Stimulated activated CD4-positive, alpha-beta T cell treated with anti-CD3 and anti-CD28 coated beads, Interleukin-15, amount 100 ng/mL, for 1 hour (primary cell): ENCODE results near the gene ENSA.
"Not testable (repeated sequence)": the region's sequence is repeated elsewhere in the genome, so short reads cannot be mapped to it uniquely, and the experiment has no call there.

Experiments used
- DNase-seq, 2 donors: peaks; one replicate each; pipeline ENCODE4 v3.0.0-alpha.2; 2020; ENCODE audit warnings: low read depth in 1 of 2, low spot score in 1 of 2

ENSA gene

DNA sequence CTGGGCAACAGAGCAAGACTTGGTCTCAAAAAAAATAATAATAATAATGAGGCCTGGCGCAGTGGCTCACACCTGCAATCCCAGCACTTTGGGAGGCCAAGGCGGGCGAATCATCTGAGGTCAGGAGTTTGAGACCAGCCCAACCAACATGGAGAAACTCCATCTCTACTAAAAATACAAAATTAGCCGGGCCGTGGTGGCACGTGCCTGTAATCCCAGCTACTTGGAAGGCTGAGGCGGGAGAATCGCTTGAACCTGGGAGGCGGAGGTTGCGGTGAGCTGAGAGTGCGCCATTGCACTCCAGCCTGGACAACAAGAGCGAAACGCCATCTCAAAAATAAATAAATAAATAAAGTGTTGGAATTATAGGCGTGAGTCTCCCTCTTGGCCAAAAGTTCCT, 47.5 kb downstream of the ENSA start:
- DNase-seq, result not testable (repeated sequence)

- not testable (repeated sequence) for DNase-seq
These were observed 48.0 kb downstream of the ENSA start for GRCh38 chr1:150581437-150581836.

DNA sequence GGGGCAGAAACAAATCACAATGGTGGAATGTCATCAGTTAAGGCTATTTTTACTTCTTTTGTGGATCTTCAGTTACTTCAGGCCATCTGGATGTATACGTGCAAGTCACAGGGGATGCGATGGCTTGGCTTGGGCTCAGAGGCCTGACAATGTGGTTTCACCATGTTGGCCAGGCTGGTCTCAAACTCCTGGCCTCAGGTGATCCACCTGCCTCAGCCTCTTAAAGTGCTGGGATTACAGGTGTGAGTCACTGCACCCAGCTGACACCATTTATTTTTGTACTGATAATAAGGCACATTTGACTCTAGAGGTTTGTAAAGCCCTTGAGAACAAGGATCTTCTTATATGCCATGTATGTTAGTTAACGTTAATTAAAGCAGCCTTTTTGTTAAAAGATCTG, 48.4 kb downstream of the ENSA start:
- not testable (repeated sequence) for DNase-seq

DNA sequence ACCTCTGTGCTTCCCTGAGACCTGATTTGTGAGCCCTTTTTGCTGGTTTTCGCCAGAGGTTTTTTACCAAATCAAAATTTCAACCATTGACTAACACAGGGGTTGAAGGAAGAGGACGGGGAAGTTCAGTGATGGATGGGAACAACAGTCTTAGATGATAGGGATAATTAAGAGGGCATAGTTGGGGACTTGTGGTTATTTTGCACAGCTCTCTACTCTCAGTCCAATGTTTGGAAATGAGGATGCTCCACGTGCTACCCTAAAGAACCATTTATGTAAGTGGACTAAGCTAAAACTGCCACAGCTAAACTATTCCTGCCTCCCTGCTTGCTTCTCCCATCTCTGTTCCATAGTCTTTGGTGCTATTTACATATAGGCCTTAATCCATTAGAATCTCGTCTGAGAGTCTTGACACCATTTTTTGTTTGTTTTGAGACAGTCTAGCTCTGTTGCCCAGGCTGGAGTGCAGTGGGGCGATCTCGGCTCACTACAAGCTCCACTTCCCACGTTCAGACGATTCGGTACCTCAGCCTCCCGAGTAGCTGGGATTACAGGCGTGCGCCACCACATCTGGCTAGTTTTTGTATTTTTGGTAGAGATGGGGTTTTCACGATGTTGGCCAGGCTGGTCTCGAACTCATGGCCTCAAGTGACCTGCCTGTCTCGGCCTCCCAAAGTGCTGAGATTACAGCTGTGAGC, 49.3 kb downstream of the ENSA start:
- DNase-seq, result no peak

DNA sequence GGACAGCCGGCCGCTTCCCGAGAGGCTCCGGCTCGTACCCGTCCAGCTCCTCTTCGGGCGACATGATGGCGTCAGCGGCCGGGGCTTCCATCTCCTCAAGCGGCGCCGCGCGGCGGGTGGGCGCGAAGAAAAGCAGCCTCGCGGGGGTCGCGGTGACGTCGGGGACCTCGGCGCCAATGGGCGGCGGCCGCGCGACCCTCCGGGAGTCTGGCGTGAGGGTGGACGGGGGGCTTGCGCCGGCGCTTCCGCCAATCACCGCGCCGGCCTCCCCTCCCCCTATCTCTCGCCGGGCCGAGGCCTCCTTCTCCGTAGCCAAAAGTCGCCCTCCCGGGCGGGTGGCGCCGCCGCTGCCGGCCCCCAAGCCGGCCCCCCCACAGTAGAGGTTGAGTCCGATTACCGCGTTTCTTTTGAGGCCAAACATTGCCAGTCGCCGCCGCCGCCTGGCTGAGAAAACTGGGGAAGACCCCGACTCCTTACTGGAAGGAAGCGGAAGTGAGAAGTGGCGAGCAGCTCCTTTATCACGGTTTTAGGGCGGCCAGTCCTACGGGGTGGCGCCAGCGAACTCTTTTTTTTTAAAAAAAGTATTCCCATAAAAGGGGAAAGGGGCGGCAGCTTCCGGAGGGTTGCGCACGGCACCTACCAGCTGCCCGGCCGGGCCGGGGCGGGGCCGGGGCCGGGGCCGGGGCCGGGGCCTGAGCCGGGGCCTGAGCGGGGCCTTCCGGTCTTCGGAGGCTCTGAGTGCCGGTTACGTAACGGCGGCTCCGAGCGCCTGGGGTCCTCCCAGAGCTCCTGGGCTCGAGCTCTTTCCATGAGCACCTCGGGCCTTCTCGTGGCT, 50.1 kb downstream of the ENSA start, which contains the start of gene MCL1:
TSS of gene MCL1 (minus strand) at position 501 of the 835 bp plus-strand sequence. CDS start at position 421, 80 bp downstream.
- DNase-seq, result peak; percentile 70 to 71

GRCh38 chr1:150578272-150579109, 50.9 kb downstream of the ENSA start:
- peak in 1 of 2 donors; percentile 38 for DNase-seq

DNA sequence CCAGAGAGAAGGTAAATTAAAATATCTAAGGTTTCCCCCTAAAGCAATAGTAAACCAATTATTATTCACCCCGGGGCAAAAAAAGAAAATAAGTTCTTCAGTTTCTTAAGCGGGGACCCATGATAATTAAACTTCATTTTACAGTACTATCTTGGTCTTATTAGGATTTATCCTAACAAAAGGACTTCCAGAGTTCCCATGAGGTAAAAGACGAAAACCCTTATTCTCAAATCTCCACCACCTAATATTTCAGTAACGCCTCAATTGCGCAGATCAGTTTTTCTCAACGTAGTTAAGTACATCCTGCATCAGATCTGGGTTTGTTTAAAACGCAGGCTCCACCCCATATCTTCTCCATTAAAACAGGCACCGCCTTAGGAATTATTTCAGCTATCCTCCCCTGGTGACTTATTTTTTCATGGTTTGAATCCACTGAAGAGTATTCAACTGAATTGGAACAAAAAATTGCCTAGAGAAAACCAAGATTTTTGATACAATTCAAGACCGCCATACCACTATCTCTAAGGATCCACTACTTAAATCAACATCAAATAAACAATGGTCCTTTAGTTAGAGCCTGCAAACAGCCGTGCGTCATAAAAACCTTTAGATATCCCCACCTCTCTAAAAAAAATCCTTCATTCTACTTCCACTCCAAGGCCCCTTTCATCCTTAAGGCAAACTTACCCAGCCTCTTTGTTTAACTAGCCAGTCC, 51.7 kb downstream of the ENSA start:
- DNase-seq, result no peak

DNA sequence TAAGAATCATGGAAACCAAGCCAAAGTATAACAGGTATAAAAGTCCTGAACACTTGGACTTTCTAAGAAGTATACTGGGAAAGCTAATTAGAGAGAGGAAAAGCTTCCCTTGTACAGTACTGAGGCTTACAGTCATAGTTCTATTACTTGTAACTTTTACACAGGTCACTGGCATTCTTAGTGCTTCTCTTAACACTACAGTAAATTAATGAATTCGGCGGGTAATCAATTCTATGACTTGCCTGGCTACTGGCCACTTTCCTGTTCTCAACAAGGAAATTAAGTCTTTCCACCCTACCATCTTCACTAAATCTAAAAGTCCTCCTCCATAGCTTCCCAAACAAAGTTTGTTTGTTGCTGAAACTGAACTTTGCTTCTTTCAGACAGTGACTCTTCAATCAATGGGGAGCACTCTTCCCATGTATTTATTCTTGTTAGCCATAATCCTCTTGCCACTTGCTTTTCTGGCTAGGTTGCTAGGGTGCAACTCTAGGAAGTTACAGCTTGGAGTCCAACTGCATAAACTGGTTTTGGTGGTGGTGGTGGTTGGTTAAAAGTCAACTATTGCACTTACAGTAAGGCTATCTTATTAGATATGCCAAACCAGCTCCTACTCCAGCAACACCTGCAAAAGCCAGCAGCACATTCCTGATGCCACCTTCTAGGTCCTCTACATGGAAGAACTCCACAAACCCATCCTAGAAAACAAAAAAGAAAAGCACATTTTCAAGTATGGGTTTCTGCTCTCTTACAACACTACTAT, 52.4 kb downstream of the ENSA start:
- DNase-seq, result no peak

DNA sequence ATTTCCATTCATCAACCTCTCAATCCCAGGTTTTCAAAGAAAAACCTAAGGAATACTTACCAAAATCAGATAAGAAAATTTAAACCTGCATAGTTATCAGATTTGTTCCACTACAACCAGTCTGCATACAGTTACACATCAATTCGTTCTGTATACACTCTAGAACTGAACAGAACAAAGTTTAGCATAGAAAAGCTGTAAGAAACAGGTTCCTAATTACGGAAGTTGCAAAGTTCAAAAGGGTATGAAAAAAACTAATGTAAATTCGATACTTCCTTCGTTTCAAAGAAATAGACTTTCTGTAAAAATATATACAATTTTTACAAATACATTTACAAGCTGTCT, 53.1 kb downstream of the ENSA start:
- no peak for DNase-seq

GRCh38 chr1:150575518-150576366, 53.7 kb downstream of the ENSA start:
- no peak for DNase-seq

DNA sequence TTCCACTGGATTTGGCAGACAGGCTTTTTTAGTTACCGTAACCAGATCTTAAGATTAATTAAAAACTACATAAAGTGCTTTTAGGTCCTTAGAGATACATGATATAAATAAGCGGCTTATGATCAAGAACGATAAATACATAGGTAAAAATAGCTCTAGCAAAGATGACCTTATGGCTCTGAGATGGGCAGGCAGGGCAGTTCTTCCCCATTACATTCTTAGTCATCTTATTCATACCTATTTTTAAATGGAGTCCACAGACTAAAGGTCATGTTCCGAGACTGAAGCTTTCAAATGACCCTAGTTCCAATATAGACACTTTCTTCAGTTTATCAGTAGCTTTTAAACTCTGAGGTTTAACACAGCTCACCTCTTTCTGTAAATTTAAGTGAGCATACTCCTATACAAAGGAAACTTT, 54.3 kb downstream of the ENSA start:
- no peak for DNase-seq

DNA sequence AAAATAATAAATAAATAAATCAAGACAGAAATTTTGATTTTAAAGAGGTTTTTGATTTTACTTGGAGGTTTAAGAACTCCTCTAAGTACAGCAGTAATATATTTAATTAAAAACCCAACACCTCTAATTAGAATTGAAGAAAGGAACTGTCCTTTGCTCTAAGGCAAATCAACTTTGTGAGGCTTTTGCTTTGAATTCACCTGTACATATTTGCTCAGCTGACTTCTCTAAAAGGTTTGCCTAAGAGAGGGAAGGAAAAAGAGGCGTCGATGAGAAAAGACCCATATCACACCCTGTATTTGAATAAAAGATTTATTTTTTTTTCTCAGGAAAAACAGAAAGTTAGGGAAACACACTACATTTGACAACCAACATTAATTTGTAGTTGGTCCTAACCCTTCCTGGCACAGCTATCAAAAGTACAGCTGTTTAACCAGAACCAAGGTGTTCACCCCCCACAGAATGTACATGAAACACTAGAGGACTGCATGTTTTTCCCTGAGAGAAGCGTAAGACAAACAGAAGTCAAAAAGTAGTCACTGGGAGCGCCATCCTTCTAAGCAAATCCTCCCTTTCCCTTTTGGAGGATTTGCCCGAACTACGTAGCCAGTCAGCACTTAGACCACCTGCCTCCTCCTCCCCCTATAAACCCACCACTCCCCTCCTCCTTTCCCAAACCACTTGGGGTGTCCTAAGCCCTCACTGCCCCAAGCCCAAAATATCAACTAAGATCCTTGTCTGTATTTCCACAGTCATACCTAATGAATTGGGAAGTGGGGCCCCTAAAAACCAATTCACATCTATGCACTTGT, 54.9 kb downstream of the ENSA start:
- DNase-seq, result no peak

DNA sequence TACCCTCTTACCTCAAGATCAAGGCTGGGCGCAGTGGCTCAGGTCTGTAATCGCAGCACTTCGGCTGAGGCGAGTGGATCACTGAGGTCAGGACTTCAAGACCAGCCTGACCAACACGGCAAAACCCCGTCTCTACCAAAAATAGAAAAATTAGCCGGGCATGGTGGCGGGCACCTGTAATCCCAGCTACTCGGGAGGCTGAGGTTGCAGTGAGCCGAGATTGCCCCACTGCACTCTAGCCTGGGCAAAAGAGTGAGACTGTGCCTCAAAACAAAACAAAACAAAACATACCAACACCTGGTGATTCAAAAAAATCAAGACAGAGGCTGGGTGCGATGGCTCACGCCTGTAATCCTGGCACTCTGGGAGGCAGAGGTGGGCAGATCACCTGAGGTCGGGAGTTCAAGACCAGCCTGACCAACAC, 55.8 kb downstream of the ENSA start:
- DNase-seq, result not testable (repeated sequence)

- DNase-seq, result no peak
These were observed 56.3 kb downstream of the ENSA start for GRCh38 chr1:150572918-150573647.
